Fibroblast of lung (primary cell): Measurements from ENCODE around the gene ATRN. TPM values are rescaled to one million over a fixed set of nuclear protein-coding genes. Genes with fewer than 3 reads are reported as not detected.

ENCODE experiments used
- DNase-seq, 2 donors: peaks; one replicate each; pipeline versions ENCODE4 v3.0.0 to v3.0.0-alpha.2; 2010; ENCODE audit warnings: low read depth in 2 of 2
- H2AFZ ChIP-seq: 2 replicates; pipeline ENCODE4 v1.5.1; 2012; ENCODE audit warnings: low read length, control low read depth, inconsistent platforms
- H3K27ac ChIP-seq: 2 replicates; pipeline ENCODE4 v1.5.1; 2011; ENCODE audit warnings: low read length, control low read depth; ENCODE audit not compliant: insufficient read depth
- H3K27me3 ChIP-seq: 2 replicates; pipeline ENCODE4 v1.5.1; 2011; ENCODE audit warnings: mild to moderate bottlenecking, low read length; ENCODE audit not compliant: control insufficient read depth, insufficient read depth
- H3K36me3 ChIP-seq: 2 replicates; pipeline ENCODE4 v1.5.1; 2011; ENCODE audit warnings: low read length; ENCODE audit not compliant: control insufficient read depth, insufficient read depth
- H3K4me1 ChIP-seq: 2 replicates; pipeline ENCODE4 v1.5.1; 2011; ENCODE audit warnings: low read length; ENCODE audit not compliant: control insufficient read depth, insufficient read depth; ENCODE audit errors: extremely low read depth
- H3K4me2 ChIP-seq: 2 replicates; pipeline ENCODE4 v1.5.1; 2011; ENCODE audit warnings: low read length, control low read depth; ENCODE audit not compliant: insufficient read depth; ENCODE audit errors: extremely low read depth
- H3K4me3 ChIP-seq, 4 experiments: fragments of 200-600 bp in 1 of 4; sonication (generic) in 1 of 4; replicated peaks in 1 of 4; 2 replicates each; pipeline ENCODE4 v1.5.1; 2011 to 2016; ENCODE audit warnings: low read length in 4 of 4, low read depth in 3 of 4, mild to moderate bottlenecking in 3 of 4, control low read depth in 2 of 4, inconsistent platforms in 1 of 4, mixed read lengths in 1 of 4; ENCODE audit not compliant: insufficient read depth in 1 of 4; ENCODE audit errors: control extremely low read depth in 1 of 4
- H3K79me2 ChIP-seq: 2 replicates; pipeline ENCODE4 v1.5.1; 2012; ENCODE audit warnings: mild to moderate bottlenecking, low read length, inconsistent platforms; ENCODE audit not compliant: control insufficient read depth, insufficient read depth
- H3K9ac ChIP-seq: 2 replicates; pipeline ENCODE4 v1.5.1; 2011; ENCODE audit warnings: mild to moderate bottlenecking, low read length, control low read depth; ENCODE audit not compliant: insufficient read depth
- H3K9me3 ChIP-seq: 2 replicates; pipeline ENCODE4 v1.5.1; 2012; ENCODE audit warnings: low read depth, low read length; ENCODE audit not compliant: control insufficient read depth, insufficient read depth
- H4K20me1 ChIP-seq: 2 replicates; pipeline ENCODE4 v1.5.1; 2011; ENCODE audit warnings: low read length; ENCODE audit not compliant: control insufficient read depth, insufficient read depth; ENCODE audit errors: extremely low read depth
- CTCF ChIP-seq, 2 donors: IDR thresholded peaks in 1 of 2; conservative IDR thresholded peaks in 1 of 2; 1 replicate in 1 of 2; 2 replicates in 1 of 2; pipeline ENCODE4 v1.5.1; 2011 to 2012; ENCODE audit warnings: low read length in 2 of 2, control low read depth in 1 of 2, inconsistent platforms in 1 of 2, low read depth in 1 of 2, mild to moderate bottlenecking in 1 of 2
- EZH2 ChIP-seq: IDR thresholded peaks from 2 replicates; pipeline ENCODE4 v1.5.1; 2012; ENCODE audit warnings: low read length, control low read depth, mild to moderate bottlenecking; ENCODE audit errors: missing control alignments
- polyA plus RNA-seq, 2 donors: library from polyadenylated mRNA; depleted of rRNA in 1 of 2; stranded (reverse) in 1 of 2; unstranded in 1 of 2; fragments of >200 nt; gene quantifications; 2 replicates each; pipeline ENCODE4 v1.2.1, GENCODE V29; 2011 to 2012; ENCODE audit warnings: missing spikeins in 1 of 2
- total RNA-seq: library from RNA; depleted of rRNA; stranded (reverse); fragments of >200 nt; gene quantifications from 2 replicates; pipeline ENCODE4 v1.2.1, GENCODE V29; 2014

The ATRN gene
- total and polyA plus RNA-seq, 2 donors (not counting 1 experiment from before 2014, with no cell fraction given): 30.6 to 48.8 TPM

DNA sequence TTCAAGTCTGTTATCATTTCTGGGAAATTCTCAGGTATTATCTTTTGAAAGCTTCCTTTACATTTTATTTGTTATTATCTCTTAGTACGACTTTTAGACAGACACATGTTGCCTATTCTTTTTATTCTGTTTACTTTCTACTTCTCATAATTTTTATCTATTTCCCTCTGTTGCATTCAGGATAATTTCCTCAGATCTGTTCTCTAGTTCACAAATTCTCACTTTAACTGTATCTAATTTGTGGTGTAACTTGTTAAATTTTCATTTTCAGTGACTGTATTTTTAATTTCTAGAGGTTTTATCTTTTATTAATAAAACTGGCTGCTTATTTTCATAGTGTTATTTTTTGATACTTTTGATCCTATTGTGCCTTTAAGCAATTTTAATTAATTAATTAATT, 16.0 kb downstream of the ATRN start:
- no peaks in the 10 kb centered on the region for H4K20me1 ChIP-seq
- no peak overlapping the region for H3K9ac ChIP-seq
- DNase-seq: no peak
- H3K4me3 ChIP-seq: no peak overlapping the region
- peaks cover 4% of the 10 kb centered on the region for H3K79me2 ChIP-seq
- no peaks in the 10 kb centered on the region for H3K27me3 ChIP-seq
- TF ChIP-seq CTCF (conservative IDR thresholded peaks at IDR 0.05 in 1 of 2, IDR thresholded peaks at IDR 0.05 in 1 of 2; ENCODE audit: low read depth in 1 of 2, low read length in 2 of 2) (no peak), EZH2 (no peak)
- peaks cover 3% of the 10 kb centered on the region for H3K4me1 ChIP-seq
- no peak overlapping the region for H3K27ac ChIP-seq
- no peak overlapping the region for H3K4me2 ChIP-seq
- H3K36me3 ChIP-seq: no peaks in the 10 kb centered on the region
- H3K9me3 ChIP-seq: no peaks in the 10 kb centered on the region
- H2AFZ ChIP-seq: no peak overlapping the region

DNA sequence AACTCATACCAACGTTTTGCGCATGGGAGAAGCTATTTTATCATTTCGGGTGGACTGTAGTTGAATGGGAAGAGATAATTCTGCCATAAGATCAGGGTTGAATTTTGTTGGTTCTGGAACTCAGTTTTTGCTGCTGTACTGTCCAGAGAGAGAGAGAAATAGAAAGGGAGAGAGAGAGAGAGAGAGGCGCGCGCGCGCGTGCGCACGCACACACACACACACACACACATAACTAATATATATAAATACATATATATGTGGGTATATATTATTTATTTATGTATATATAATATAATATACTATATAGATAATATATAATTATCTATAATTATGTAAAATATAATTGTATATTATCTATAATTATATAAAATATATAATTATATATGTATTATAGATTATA, 21.9 kb downstream of the ATRN start:
- Histone ChIP-seq H3K79me2 (no peaks in the 10 kb centered on the region), H3K4me3 (no peak overlapping the region), H2AFZ (no peak overlapping the region), H3K9ac (no peak overlapping the region), H4K20me1 (no peaks in the 10 kb centered on the region), H3K27ac (no peak overlapping the region), H3K36me3 (no peaks in the 10 kb centered on the region), H3K4me1 (no peaks in the 10 kb centered on the region), H3K27me3 (no peaks in the 10 kb centered on the region), H3K9me3 (no peaks in the 10 kb centered on the region), H3K4me2 (no peak overlapping the region)
- TF ChIP-seq EZH2 (no peak), CTCF (conservative IDR thresholded peaks at IDR 0.05 in 1 of 2, IDR thresholded peaks at IDR 0.05 in 1 of 2; ENCODE audit: low read depth in 1 of 2, low read length in 2 of 2) (no peak)
- DNase-seq: no peak

- no peak for TF ChIP-seq EZH2
- no peak for TF ChIP-seq CTCF (conservative IDR thresholded peaks at IDR 0.05 in 1 of 2, IDR thresholded peaks at IDR 0.05 in 1 of 2; ENCODE audit: low read depth in 1 of 2, low read length in 2 of 2)
- no peaks in the 10 kb centered on the region for H3K9me3 ChIP-seq
- no peak overlapping the region for H3K27ac ChIP-seq
- no peaks in the 10 kb centered on the region for H4K20me1 ChIP-seq
- H3K4me2 ChIP-seq: no peak overlapping the region
- no peak overlapping the region for H2AFZ ChIP-seq
- H3K4me1 ChIP-seq: no peaks in the 10 kb centered on the region
- H3K79me2 ChIP-seq: no peaks in the 10 kb centered on the region
- H3K4me3 ChIP-seq: no peak overlapping the region
- no peaks in the 10 kb centered on the region for H3K27me3 ChIP-seq
- no peaks in the 10 kb centered on the region for H3K36me3 ChIP-seq
- H3K9ac ChIP-seq: no peak overlapping the region
- DNase-seq: no peak
Measured at GRCh38 chr20:3494218-3494617, 23.4 kb downstream of the ATRN start.
